ENCODE results near the gene RNF38. TPM values are rescaled to one million over a fixed set of nuclear protein-coding genes. Genes with fewer than 3 reads are reported as not detected.

Gene RNF38
- total and polyA plus RNA-seq, 9 of the 15 experiments (the other 6 are each of a cell fraction or from before 2014, with no cell fraction given), result 1.6 to 9.8 (median 4.5) TPM

- H3K79me2 ChIP-seq (ENCODE audit: control insufficient read depth, insufficient read depth, low read length), result no peaks in the 10 kb centered on the region; the same call in 2 of the 3 replicates
- peak; percentile 89 for ATAC-seq
- WGBS (ENCODE audit: insufficient coverage, low coverage, missing lambda C conversion rate), result 33% methylated on average over 3 of the region's 4 CpGs
- no peak overlapping the region for H3K4me2 ChIP-seq (ENCODE audit: insufficient read depth, low read length)
- no peaks in the 10 kb centered on the region for H3K4me1 ChIP-seq (replicated peaks in 1 of 2; ENCODE audit: control insufficient read depth in 2 of 2, insufficient read depth in 2 of 2, low read length in 2 of 2)
- H3K9me3 ChIP-seq (replicated peaks; ENCODE audit: control insufficient read depth, insufficient read depth, low read depth, low read length), result no peaks in the 10 kb centered on the region
- peak; percentile 84 for FAIRE-seq
- CTCF ChIA-PET (ENCODE audit: low intra/inter-chr PET ratio), result interaction anchor here (0.5 to 4.2 kb wide), 6 partner anchors 41 to 444 kb away, joined by 3 to 29 read pairs (median 8); no protein-coding TSS in a partner anchor
- no peaks in the 10 kb centered on the region for H3K27me3 ChIP-seq (ENCODE audit: control insufficient read depth in 2 of 2, insufficient read depth in 2 of 2, low read length in 2 of 2)
- intact Hi-C loops (cut with micrococcal nuclease) (loop anchor here (1.0 to 2.0 kb wide), 3 partner anchors 43 to 322 kb away; no protein-coding TSS in a partner anchor), in situ Hi-C loops (cut with MboI) (loop anchor here (5.0 to 25.0 kb wide), 2 partner anchors 145 to 330 kb away; no protein-coding TSS in a partner anchor)
- no peaks in the 10 kb centered on the region for H3K9me1 ChIP-seq (ENCODE audit: control insufficient read depth, insufficient read depth, low read length)
- H3K27ac ChIP-seq (ENCODE audit: extremely low read depth, low read depth, low read length), result no peak overlapping the region; the same call in 2 of the 3 replicates
- no peak overlapping the region for H3K4me3 ChIP-seq
- BruUV-seq (replicated peaks), result no TSS peak
- no peak overlapping the region for H3K9ac ChIP-seq (ENCODE audit: insufficient read depth in 1 of 2, low read depth in 2 of 2, low read length in 2 of 2)
- no peak overlapping the region for H2AFZ ChIP-seq (ENCODE audit: low read depth, low read length)
- H3K36me3 ChIP-seq (ENCODE audit: control insufficient read depth, insufficient read depth, low read length), result no peaks in the 10 kb centered on the region; the same call in 2 of the 3 replicates
- POLR2A ChIA-PET, result interaction anchor here (0.7 to 1.4 kb wide), 5 partner anchors 16 to 158 kb away, joined by 3 to 5 read pairs (median 3); no protein-coding TSS in a partner anchor
- DNase-seq (ENCODE audit: extremely low read depth in 1 of 4, low spot score in 3 of 4), result peak; percentile 17 to 60 (median 32)
- H4K20me1 ChIP-seq (replicated peaks; ENCODE audit: control insufficient read depth, insufficient read depth, low read length), result peaks cover 5% of the 10 kb centered on the region
- TF ChIP-seq JUND (IDR thresholded peaks at IDR 0.05; ENCODE audit: borderline replicate concordance, low read depth, low read length), result 0 out of 2 replicates have a peak, but pooled peaks have one; percentile 19
- TF ChIP-seq JUND (tag; IDR thresholded peaks at IDR 0.05; ENCODE audit: borderline replicate concordance, low read depth, low read length), result no peak
- no peak for TF ChIP-seq CREB5 (CRISPR knock-in tag; IDR thresholded peaks at IDR 0.05)
- no peak for TF ChIP-seq AFF4 (CRISPR knock-in tag; IDR thresholded peaks at IDR 0.05)
- TF ChIP-seq CC2D1A (IDR thresholded peaks at IDR 0.05), result 0 out of 2 replicates have a peak, but pooled peaks have one; percentile 26
- no peak for TF ChIP-seq NCOA4 (IDR thresholded peaks at IDR 0.05; ENCODE audit: partially characterized antibody)
- no peak for TF ChIP-seq BRCA1 (IDR thresholded peaks at IDR 0.05)
- TF ChIP-seq BRCA1 (CRISPR knock-in tag; IDR thresholded peaks at IDR 0.05), result no peak
Observed at GRCh38 chr9:36407122-36407723, 7.2 kb upstream of the RNF38 start.

Measured in K562 (cell line).